GM10266 (cell line): ENCODE measurements around the gene BIRC6.

Source experiments
- DNase-seq: peaks from one replicate; pipeline ENCODE4 v3.0.0; 2012; ENCODE audit errors: extremely low spot score
- TF ChIP-seq, protein P1 (sequence below): IDR thresholded peaks from 2 replicates; pipeline ENCODE4 v1.5.1; 2012; ENCODE audit warnings: mild to moderate bottlenecking, low read depth; ENCODE audit not compliant: control insufficient read depth, insufficient read depth; ENCODE audit errors: missing control alignments

The BIRC6 gene

GRCh38 chr2:32495139-32495538 lies 138.3 kb downstream of the BIRC6 start:
- TF ChIP-seq, protein P1, sequence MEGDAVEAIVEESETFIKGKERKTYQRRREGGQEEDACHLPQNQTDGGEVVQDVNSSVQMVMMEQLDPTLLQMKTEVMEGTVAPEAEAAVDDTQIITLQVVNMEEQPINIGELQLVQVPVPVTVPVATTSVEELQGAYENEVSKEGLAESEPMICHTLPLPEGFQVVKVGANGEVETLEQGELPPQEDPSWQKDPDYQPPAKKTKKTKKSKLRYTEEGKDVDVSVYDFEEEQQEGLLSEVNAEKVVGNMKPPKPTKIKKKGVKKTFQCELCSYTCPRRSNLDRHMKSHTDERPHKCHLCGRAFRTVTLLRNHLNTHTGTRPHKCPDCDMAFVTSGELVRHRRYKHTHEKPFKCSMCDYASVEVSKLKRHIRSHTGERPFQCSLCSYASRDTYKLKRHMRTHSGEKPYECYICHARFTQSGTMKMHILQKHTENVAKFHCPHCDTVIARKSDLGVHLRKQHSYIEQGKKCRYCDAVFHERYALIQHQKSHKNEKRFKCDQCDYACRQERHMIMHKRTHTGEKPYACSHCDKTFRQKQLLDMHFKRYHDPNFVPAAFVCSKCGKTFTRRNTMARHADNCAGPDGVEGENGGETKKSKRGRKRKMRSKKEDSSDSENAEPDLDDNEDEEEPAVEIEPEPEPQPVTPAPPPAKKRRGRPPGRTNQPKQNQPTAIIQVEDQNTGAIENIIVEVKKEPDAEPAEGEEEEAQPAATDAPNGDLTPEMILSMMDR, result no peak
- DNase-seq, result no peak

GRCh38 chr2:32496662-32497061 lies 139.8 kb downstream of the BIRC6 start:
- TF ChIP-seq, protein P1, result no peak
- DNase-seq, result no peak

GRCh38 chr2:32498306-32498705 lies 141.5 kb downstream of the BIRC6 start:
- TF ChIP-seq, protein P1, result no peak
- no peak for DNase-seq

- TF ChIP-seq, protein P1, result no peak
Measured at GRCh38 chr2:32502941-32503340, 146.1 kb downstream of the BIRC6 start.

GRCh38 chr2:32504877-32505478 lies 148.2 kb downstream of the BIRC6 start:
- DNase-seq, result no peak
- TF ChIP-seq, protein P1, result no peak

More at GRCh38 chr2:32502941-32503340, 146.1 kb downstream of the BIRC6 start:
- no peak for DNase-seq

DNA sequence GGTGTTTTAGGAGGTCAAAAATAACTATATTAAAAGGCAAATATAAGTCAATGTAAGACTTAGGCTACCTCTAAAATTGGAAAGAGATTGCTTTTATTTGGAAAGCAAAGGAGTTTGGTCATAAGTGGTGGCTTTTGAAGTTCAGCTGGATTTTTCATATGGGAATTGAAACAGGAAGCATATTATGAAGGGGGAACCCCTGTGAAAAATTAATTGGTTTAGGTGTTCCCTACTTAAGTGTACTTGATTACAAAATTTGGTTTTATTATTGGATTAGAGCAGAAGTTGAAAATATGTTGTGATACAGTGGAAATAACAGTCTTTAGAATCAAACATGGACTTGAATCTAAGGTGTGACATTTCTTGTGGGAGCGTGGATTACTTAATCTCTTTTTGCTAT lies 149.6 kb downstream of the BIRC6 start:
- no peak for DNase-seq
- TF ChIP-seq, protein P1, result no peak

DNA sequence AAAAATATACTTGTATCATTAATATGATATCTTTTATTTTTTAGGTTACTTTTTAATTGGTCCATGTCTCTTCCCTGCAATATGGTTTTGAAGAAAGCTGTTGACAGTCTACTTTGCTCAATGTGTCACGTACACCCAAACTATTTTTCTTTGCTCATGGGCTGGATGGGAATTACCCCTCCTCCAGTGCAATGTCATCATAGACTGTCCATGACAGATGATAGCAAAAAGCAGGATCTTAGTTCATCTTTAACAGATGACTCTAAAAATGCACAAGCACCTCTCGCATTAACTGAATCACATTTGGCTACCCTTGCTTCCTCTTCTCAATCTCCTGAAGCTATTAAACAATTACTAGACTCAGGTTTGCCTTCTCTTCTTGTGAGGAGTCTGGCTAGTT lies 158.1 kb downstream of the BIRC6 start:
- no peak for DNase-seq
- TF ChIP-seq, protein P1, result no peak
